Esophagus squamous epithelium (tissue), 5 donors: Measurements from ENCODE around the gene MAGEA9. TPM values are rescaled to one million over a fixed set of nuclear protein-coding genes. Genes with fewer than 3 reads are reported as not detected.
"Not testable (repeated sequence)": the region's sequence is repeated elsewhere in the genome, so short reads cannot be mapped to it uniquely, and the experiment has no call there.

Source experiments
- DNase-seq: peaks from one replicate; lab custom pipeline; 2025; lab: John Stamatoyannopoulos, UW
- H3K27ac ChIP-seq, 4 donors: fragments of 200-600 bp; sonication (generic); one replicate each; pipeline ENCODE4 v1.5.1; 2016 to 2019; ENCODE audit warnings: mild to moderate bottlenecking in 1 of 4
- H3K27me3 ChIP-seq, 4 donors: fragments of 200-600 bp; sonication (generic); 1 replicate in 3 of 4; 2 replicates in 1 of 4; pipeline versions ENCODE4 v1.5.1 to v1.6.0; 2017 to 2021; ENCODE audit warnings: antibody characterized with exemption in 1 of 4
- H3K36me3 ChIP-seq, 3 donors: fragments of 200-600 bp; sonication (generic); one replicate each; pipeline ENCODE4 v1.5.1; 2016 to 2019
- H3K4me1 ChIP-seq, 3 donors: fragments of 200-600 bp; sonication (generic); one replicate each; pipeline ENCODE4 v1.5.1; 2017 to 2019
- H3K4me3 ChIP-seq, 4 donors: fragments of 200-600 bp; sonication (generic); 1 replicate in 3 of 4; 2 replicates in 1 of 4; pipeline ENCODE4 v1.5.1; 2016 to 2019; ENCODE audit warnings: mild to moderate bottlenecking in 2 of 4, moderate library complexity in 1 of 4
- H3K9me3 ChIP-seq, 3 donors: fragments of 200-600 bp; sonication (generic); one replicate each; pipeline ENCODE4 v1.5.1; 2016 to 2019
- CTCF ChIP-seq, 6 experiments: fragments of 450-650 bp in 4 of 6; fragments of 200-600 bp in 2 of 6; sonication (generic) in 2 of 6; IDR thresholded peaks; one replicate each; pipeline ENCODE4 v1.5.1; 2016 to 2019; ENCODE audit warnings: antibody characterized with exemption in 6 of 6, mild to moderate bottlenecking in 4 of 6, moderate library complexity in 4 of 6
- POLR2A ChIP-seq, 4 donors: fragments of 450-650 bp; IDR thresholded peaks; one replicate each; pipeline ENCODE4 v1.6.1; 2017; ENCODE audit warnings: antibody characterized with exemption in 4 of 4, mild to moderate bottlenecking in 4 of 4, moderate library complexity in 3 of 4
- WGBS, 2 donors: methylation state at CpG; one replicate each; pipeline ENCODE4 v1.1.5; 2018; 5-methylcytosine and 5-hydroxymethylcytosine counted together
- intact Hi-C: fragments of 100-400 bp; cut with DNase I; formaldehyde crosslinking; loops from one replicate; pipeline ENCODE4 v1.15.0; 2022
- small RNA-seq, 4 donors: library from RNA; depleted of rRNA; stranded (forward); fragments of <200 nt; gene quantifications; one replicate each; pipeline ENCODE3, GENCODE V24; 2016
- total RNA-seq, 4 donors: library from RNA; depleted of rRNA; stranded (reverse); fragments of >200 nt; gene quantifications; one replicate each; pipeline ENCODE4 v1.1.0, GENCODE V29; 2016
- donor health status: DM: yes; HTN: yes; CAD: no.

MAGEA9 gene
- total RNA-seq, 4 donors from 2014 or later, result not detected

- 1 to 12% methylated on average over 16 to 18 of the region's 18 CpGs for WGBS, 2 donors
- H3K4me3 ChIP-seq, result peak overlapping the region in 3 of 4 donors; percentile 21 to 45 (median 22)
- H3K9me3 ChIP-seq, result no peaks in the 10 kb centered on the region
- H3K27me3 ChIP-seq, result no peaks in the 10 kb centered on the region
- H3K4me1 ChIP-seq, result peaks cover 0 to 37% (median 5%) of the 10 kb centered on the region in 3 donors
- peak overlapping the region; percentile 43 to 82 (median 76) for H3K27ac ChIP-seq
- no peak for DNase-seq
- intact Hi-C loops, result no loop called here
- TF ChIP-seq CTCF (IDR thresholded peaks at IDR 0.05) (no peak), POLR2A (IDR thresholded peaks at IDR 0.05) (no peak)
- no peaks in the 10 kb centered on the region for H3K36me3 ChIP-seq
Measured at GRCh38 chrX:149830192-149830873, 48.6 kb downstream of the MAGEA9 start.

DNA sequence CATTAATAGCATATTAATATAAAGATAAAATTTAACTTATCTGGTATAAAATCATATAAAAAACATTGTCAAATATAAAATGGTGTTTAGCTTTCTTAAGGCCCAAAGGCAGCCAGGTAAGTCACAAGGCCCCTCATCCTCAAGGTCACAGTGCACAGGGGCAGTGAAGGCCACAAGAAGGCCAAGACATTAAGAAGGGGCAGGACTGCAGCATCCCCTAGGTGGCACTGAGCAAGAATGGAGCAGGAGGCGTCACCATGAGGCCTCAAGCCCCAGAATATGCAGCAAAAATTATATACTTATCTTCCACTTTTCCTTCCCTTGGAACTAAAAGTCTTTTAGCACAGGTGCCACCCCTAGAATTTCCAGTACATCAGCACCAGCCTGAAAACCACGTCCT lies 49.7 kb downstream of the MAGEA9 start:
- no peak for DNase-seq
- no peaks in the 10 kb centered on the region for H3K9me3 ChIP-seq
- H3K4me3 ChIP-seq, result no peak overlapping the region
- TF ChIP-seq CTCF (IDR thresholded peaks at IDR 0.05) (no peak), POLR2A (IDR thresholded peaks at IDR 0.05) (no peak)
- 75 to 76% methylated on average over 2 of the region's 2 CpGs for WGBS, 2 donors
- H3K36me3 ChIP-seq, result no peaks in the 10 kb centered on the region
- intact Hi-C loops, result no loop called here
- peaks cover 0 to 37% (median 5%) of the 10 kb centered on the region in 3 donors for H3K4me1 ChIP-seq
- H3K27ac ChIP-seq, result no peak overlapping the region
- no peaks in the 10 kb centered on the region for H3K27me3 ChIP-seq

DNA sequence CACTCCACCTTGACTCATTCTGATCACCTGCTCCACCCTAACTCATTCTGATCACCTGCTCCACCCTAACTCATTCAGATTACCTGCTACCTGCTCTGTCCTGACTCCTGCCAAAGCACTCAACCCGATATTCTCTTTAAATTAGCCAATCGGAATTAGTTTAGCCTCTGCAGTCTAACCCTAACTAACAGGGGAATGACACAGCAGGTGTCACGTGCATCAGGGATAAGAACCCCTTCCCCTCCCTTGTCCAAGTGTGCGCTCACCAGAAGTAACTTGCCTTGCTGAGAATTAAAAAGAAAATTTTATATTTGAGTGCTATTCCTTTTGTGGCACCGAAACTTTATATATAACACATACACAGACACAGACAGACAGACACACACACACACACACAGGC lies 55.0 kb downstream of the MAGEA9 start:
- H3K36me3 ChIP-seq, H3K4me3 ChIP-seq, H3K9me3 ChIP-seq, intact Hi-C loops, DNase-seq, H3K4me1 ChIP-seq, H3K27me3 ChIP-seq: not testable (repeated sequence)
- peak overlapping the region in 1 of 4 donors; percentile 36 for H3K27ac ChIP-seq
- 52 to 72% methylated on average over 5 of the region's 5 CpGs for WGBS, 2 donors

DNA sequence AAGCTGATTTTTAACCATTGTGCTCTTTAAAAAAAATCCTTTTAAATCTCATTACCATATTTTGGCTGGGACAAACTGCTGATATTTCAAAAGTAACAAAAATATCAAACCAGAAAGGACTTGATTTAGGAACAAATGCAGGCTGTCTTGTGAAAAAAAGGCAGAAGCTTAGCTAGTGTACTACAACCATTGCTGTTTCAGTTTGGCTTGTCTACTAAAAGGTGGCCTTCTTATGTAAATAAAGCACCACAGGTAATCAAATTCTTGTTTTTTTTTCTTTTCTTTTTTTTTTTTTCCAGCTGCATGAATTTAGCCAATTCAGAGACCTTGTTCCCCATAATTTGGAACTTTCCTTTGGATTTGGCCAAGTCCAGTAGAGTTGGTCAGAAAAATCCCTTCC lies 55.4 kb downstream of the MAGEA9 start:
- Histone ChIP-seq H3K36me3 (no peaks in the 10 kb centered on the region), H3K4me3 (no peak overlapping the region), H3K27ac (peak overlapping the region in 2 of 4 donors; percentile 5 to 36), H3K9me3 (no peaks in the 10 kb centered on the region), H3K27me3 (no peaks in the 10 kb centered on the region), H3K4me1 (no peaks in the 10 kb centered on the region)
- no peak for TF ChIP-seq CTCF (IDR thresholded peaks at IDR 0.05)
- no peak for TF ChIP-seq POLR2A (IDR thresholded peaks at IDR 0.05)
- DNase-seq, result no peak
- intact Hi-C loops, result no loop called here

Small RNAs within 50 kb of the gene (small RNA-seq; reads per million reads assigned to genes)
- gene AC244098.1 (0 reads per million in 4 donors), gene AC244098.2 (0 reads per million in 4 donors), gene AC244098.3 (0 reads per million in 4 donors)

Other genes starting within 250 kb of the MAGEA9 start
- gene EOLA1, start 240.9 kb upstream of the MAGEA9 start, total RNA-seq, result 10 to 100 TPM in 3 of 4 donors, 1 to 10 TPM in 1; 9.0 to 15.1 (median 12.1) TPM
- gene HSFX3, start 232.0 kb upstream of the MAGEA9 start, total RNA-seq, result not detected
- gene MAGEA9B, start 194.5 kb upstream of the MAGEA9 start, total RNA-seq, result not detected
- gene HSFX2, start 186.6 kb upstream of the MAGEA9 start, total RNA-seq, result 1 to 10 TPM in 1 of 4 donors, not detected in 3; 1.2 TPM
- gene TMEM185A, start 150.1 kb upstream of the MAGEA9 start, total RNA-seq, result 10 to 100 TPM in 3 of 4 donors, 1 to 10 TPM in 1; 7.9 to 19.3 (median 15.3) TPM
- gene MAGEA11, start 69.9 kb upstream of the MAGEA9 start, total RNA-seq, result under 1 TPM in 2 of 4 donors, not detected in 2; 0.30 to 0.44 TPM
- gene HSFX1, start 7.9 kb upstream of the MAGEA9 start, total RNA-seq, result 1 to 10 TPM in 2 of 4 donors, under 1 TPM in 1, not detected in 1; 0.35 to 1.4 (median 1.1) TPM
- not detected for gene MAGEA8, start 99.3 kb downstream of the MAGEA9 start, total RNA-seq
- not detected for gene HSFX4, start 147.6 kb downstream of the MAGEA9 start, total RNA-seq
- gene EOLA2, start 156.6 kb downstream of the MAGEA9 start, total RNA-seq, result 10 to 100 TPM; 12.7 to 23.3 (median 19.0) TPM